ENCODE measurements around the gene CACUL1.

DNA sequence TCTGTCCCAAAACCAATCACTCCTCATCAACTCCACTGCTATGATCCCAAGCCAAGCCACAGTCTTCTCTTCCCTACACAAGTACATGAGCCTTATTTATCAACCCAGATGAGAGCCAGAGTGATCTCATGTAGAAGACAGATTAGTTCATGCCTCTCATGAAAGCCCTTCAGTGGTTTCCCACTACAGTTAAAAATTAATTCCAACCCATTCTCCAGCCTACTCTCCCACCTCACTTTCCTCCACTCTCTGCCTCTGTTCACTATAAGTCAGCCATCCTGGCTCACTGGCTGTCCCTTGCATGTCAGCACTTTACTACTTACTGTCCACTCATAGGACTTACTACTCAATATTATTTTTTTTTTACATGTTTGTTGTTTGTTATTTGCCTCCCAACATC lies 67.3 kb downstream of the CACUL1 start:
- TF ChIP-seq, protein P1, sequence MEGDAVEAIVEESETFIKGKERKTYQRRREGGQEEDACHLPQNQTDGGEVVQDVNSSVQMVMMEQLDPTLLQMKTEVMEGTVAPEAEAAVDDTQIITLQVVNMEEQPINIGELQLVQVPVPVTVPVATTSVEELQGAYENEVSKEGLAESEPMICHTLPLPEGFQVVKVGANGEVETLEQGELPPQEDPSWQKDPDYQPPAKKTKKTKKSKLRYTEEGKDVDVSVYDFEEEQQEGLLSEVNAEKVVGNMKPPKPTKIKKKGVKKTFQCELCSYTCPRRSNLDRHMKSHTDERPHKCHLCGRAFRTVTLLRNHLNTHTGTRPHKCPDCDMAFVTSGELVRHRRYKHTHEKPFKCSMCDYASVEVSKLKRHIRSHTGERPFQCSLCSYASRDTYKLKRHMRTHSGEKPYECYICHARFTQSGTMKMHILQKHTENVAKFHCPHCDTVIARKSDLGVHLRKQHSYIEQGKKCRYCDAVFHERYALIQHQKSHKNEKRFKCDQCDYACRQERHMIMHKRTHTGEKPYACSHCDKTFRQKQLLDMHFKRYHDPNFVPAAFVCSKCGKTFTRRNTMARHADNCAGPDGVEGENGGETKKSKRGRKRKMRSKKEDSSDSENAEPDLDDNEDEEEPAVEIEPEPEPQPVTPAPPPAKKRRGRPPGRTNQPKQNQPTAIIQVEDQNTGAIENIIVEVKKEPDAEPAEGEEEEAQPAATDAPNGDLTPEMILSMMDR (IDR thresholded peaks at IDR 0.05): no peak
- TF ChIP-seq POLR2AphosphoS5 (IDR thresholded peaks at IDR 0.05) (no peak), POLR2A (IDR thresholded peaks at IDR 0.05) (no peak)

Data from sigmoid colon (tissue), 4 donors.